HG03378 (cell line): ENCODE measurements around the gene DIP2C.
"Not testable (repeated sequence)": the region's sequence is repeated elsewhere in the genome, so short reads cannot be mapped to it uniquely, and the experiment has no call there.

ENCODE experiments used
- ATAC-seq: cut with Tn5 transposase; IDR thresholded peaks from one replicate; pipeline ENCODE4 v1.9.1; 2021; ENCODE audit warnings: mild to moderate bottlenecking, moderate library complexity; ENCODE audit not compliant: unreplicated experiment

Gene DIP2C

GRCh38 chr10:600876-601659, 88.4 kb downstream of the DIP2C start:
- ATAC-seq = no peak

GRCh38 chr10:600234-600633, 89.2 kb downstream of the DIP2C start:
- ATAC-seq = no peak

- ATAC-seq = no peak
These were observed 89.7 kb downstream of the DIP2C start for GRCh38 chr10:599767-600166.

GRCh38 chr10:598415-599170, 90.9 kb downstream of the DIP2C start:
- ATAC-seq = no peak

- ATAC-seq = no peak
These were observed 91.5 kb downstream of the DIP2C start for GRCh38 chr10:597976-598375.

- ATAC-seq = no peak
These were observed 92.6 kb downstream of the DIP2C start for GRCh38 chr10:596725-597345.

- not testable (repeated sequence) for ATAC-seq
These were observed 93.3 kb downstream of the DIP2C start for GRCh38 chr10:596131-596530.

GRCh38 chr10:595473-595872, 94.0 kb downstream of the DIP2C start:
- ATAC-seq = no peak

GRCh38 chr10:594584-595270, 94.7 kb downstream of the DIP2C start:
- no peak for ATAC-seq

GRCh38 chr10:593901-594457, 95.5 kb downstream of the DIP2C start:
- ATAC-seq = no peak

GRCh38 chr10:593421-593820, 96.0 kb downstream of the DIP2C start:
- no peak for ATAC-seq

- no peak for ATAC-seq
These were observed 96.5 kb downstream of the DIP2C start for GRCh38 chr10:593016-593415.

GRCh38 chr10:591646-592045, 97.8 kb downstream of the DIP2C start:
- ATAC-seq = no peak

- no peak for ATAC-seq
These were observed 98.7 kb downstream of the DIP2C start for GRCh38 chr10:590721-591120.

GRCh38 chr10:589961-590680, 99.3 kb downstream of the DIP2C start:
- ATAC-seq = no peak

- ATAC-seq = no peak
These were observed 101.0 kb downstream of the DIP2C start for GRCh38 chr10:588246-589165.

GRCh38 chr10:586716-587115, 102.8 kb downstream of the DIP2C start:
- no peak for ATAC-seq

- ATAC-seq = no peak
These were observed 103.3 kb downstream of the DIP2C start for GRCh38 chr10:586151-586550.

GRCh38 chr10:585502-585901, 104.0 kb downstream of the DIP2C start:
- no peak for ATAC-seq
